ENCODE data around the gene LAMB4. TPM values are rescaled to one million over a fixed set of nuclear protein-coding genes. Genes with fewer than 3 reads are reported as not detected.

The LAMB4 gene
- total RNA-seq, 1 experiment from 2014 or later: 0.13 TPM

DNA sequence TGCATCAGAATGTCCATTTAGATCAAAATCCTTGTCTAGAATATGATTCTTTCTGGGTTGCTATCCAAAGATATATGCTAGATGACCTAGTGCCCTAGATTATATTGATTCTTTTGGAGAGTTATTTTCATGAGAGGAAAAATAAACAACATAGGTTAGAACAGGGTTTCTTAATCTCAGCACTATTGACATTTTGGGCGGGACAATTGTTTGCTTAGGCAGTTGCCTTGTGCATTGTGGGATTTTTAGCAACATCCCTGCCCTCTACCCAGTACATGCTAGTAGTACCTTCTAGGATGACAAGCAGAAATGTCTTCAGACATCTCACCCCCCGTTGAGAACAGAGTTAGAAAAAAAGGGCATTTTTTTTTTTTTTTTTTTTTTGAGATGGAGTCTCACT is 102.0 kb downstream of the LAMB4 start:
- no peak overlapping the region for H3K4me3 ChIP-seq
- H3K9me3 ChIP-seq (replicated peaks): no peaks in the 10 kb centered on the region
- H3K27ac ChIP-seq: no peak overlapping the region
- peaks cover 20% of the 10 kb centered on the region for H3K4me1 ChIP-seq (replicated peaks)
- DNase-seq (ENCODE audit: low read depth in 1 of 2, low spot score in 2 of 2): no peak
- no peaks in the 10 kb centered on the region for H3K27me3 ChIP-seq (replicated peaks)
- H3K36me3 ChIP-seq: no peaks in the 10 kb centered on the region

GRCh38 chr7:108027239-108027638 is 102.9 kb downstream of the LAMB4 start:
- H3K4me1 ChIP-seq (replicated peaks): peaks cover 20% of the 10 kb centered on the region
- no peaks in the 10 kb centered on the region for H3K9me3 ChIP-seq (replicated peaks)
- no peak overlapping the region for H3K27ac ChIP-seq
- no peak overlapping the region for H3K4me3 ChIP-seq
- no peaks in the 10 kb centered on the region for H3K27me3 ChIP-seq (replicated peaks)
- DNase-seq (ENCODE audit: low read depth in 1 of 2, low spot score in 2 of 2): no peak
- no peaks in the 10 kb centered on the region for H3K36me3 ChIP-seq

DNA sequence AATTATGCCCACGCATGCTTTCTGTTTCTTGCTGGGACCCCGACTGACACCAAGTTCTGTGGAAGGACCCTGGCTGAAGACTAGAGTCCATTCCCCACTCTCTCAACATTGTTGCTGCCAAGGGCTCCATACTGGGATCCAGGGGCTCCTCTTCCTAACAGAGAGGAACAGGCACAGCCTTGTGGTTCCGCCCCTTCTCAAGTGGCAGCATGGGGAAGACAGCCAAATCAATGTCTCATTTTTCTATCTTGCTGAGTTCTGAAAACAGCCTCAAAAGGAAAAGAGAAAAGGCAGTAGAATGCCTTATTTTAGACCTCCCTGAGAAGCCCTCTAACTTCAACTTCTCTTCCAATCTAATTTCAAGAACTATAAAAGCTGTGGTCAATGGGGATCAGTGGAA is 103.5 kb downstream of the LAMB4 start:
- Histone ChIP-seq H3K36me3 (no peaks in the 10 kb centered on the region), H3K4me1 (replicated peaks) (peaks cover 20% of the 10 kb centered on the region), H3K27ac (no peak overlapping the region), H3K4me3 (no peak overlapping the region), H3K9me3 (replicated peaks) (no peaks in the 10 kb centered on the region), H3K27me3 (replicated peaks) (no peaks in the 10 kb centered on the region)
- no peak for DNase-seq (ENCODE audit: low read depth in 1 of 2, low spot score in 2 of 2)

GRCh38 chr7:108026116-108026515 is 104.0 kb downstream of the LAMB4 start:
- Histone ChIP-seq H3K9me3 (replicated peaks) (no peaks in the 10 kb centered on the region), H3K36me3 (no peaks in the 10 kb centered on the region), H3K27me3 (replicated peaks) (no peaks in the 10 kb centered on the region), H3K4me3 (no peak overlapping the region), H3K27ac (no peak overlapping the region), H3K4me1 (replicated peaks) (peaks cover 20% of the 10 kb centered on the region)
- DNase-seq (ENCODE audit: low read depth in 1 of 2, low spot score in 2 of 2): no peak

- peaks cover 6% of the 10 kb centered on the region for H3K4me1 ChIP-seq (replicated peaks)
- no peak overlapping the region for H3K27ac ChIP-seq
- H3K36me3 ChIP-seq: no peaks in the 10 kb centered on the region
- no peak overlapping the region for H3K4me3 ChIP-seq
- DNase-seq (ENCODE audit: low read depth in 1 of 2, low spot score in 2 of 2): no peak
- no peaks in the 10 kb centered on the region for H3K27me3 ChIP-seq (replicated peaks)
- no peaks in the 10 kb centered on the region for H3K9me3 ChIP-seq (replicated peaks)
Observed at GRCh38 chr7:108024538-108024937, 105.6 kb downstream of the LAMB4 start.

GRCh38 chr7:108020585-108020984 is 109.6 kb downstream of the LAMB4 start:
- DNase-seq (ENCODE audit: low read depth in 1 of 2, low spot score in 2 of 2): no peak
- no peaks in the 10 kb centered on the region for H3K9me3 ChIP-seq (replicated peaks)

DNA sequence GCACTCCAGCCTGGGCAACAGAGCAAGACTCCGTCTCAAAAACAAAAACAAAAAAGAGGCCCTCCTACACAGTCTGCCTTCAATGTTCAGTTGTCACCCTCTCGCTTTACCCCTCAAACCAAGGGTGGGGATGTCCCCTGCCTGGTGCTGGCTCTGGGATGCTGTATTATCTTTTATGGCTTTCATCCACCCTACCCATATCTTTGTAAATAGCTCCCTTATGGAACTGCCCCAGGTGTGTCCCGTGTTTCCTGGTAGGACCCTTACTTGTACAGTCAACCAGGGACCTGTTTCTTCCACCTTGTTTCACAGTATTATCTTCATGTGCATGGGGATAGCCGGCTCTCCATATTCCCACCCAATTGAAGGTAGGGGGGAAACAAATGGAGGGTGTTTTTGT is 111.5 kb downstream of the LAMB4 start:
- Histone ChIP-seq H3K4me1 (replicated peaks) (peaks cover 34% of the 10 kb centered on the region), H3K4me3 (no peak overlapping the region), H3K36me3 (no peaks in the 10 kb centered on the region), H3K27me3 (replicated peaks) (no peaks in the 10 kb centered on the region), H3K27ac (no peak overlapping the region), H3K9me3 (replicated peaks) (no peaks in the 10 kb centered on the region)
- DNase-seq (ENCODE audit: low read depth in 1 of 2, low spot score in 2 of 2): no peak

More at GRCh38 chr7:108020585-108020984, 109.6 kb downstream of the LAMB4 start:
- peaks cover 17% of the 10 kb centered on the region for H3K4me1 ChIP-seq (replicated peaks)
- H3K27me3 ChIP-seq (replicated peaks): no peaks in the 10 kb centered on the region
- no peaks in the 10 kb centered on the region for H3K36me3 ChIP-seq
- H3K4me3 ChIP-seq: no peak overlapping the region
- no peak overlapping the region for H3K27ac ChIP-seq

DNA sequence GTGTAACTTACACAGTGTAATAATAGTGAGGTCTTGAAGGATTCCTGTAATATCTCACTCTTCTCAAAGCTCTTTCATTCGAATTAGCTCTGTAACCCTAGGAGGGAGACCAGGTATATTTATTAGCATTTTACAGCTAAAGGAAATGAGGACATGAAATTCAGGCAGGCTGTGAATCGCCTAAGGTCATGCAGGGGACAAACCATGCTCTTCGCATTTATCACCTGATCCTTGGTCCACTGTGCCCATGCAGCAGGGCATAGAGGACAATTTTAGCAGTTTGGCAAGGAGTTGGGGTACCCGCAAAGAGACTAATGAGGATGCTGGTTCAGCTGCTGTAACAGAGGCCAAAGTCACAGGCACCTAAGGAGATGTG is 112.4 kb downstream of the LAMB4 start:
- H3K36me3 ChIP-seq: no peaks in the 10 kb centered on the region
- H3K27ac ChIP-seq: no peak overlapping the region
- H3K4me1 ChIP-seq (replicated peaks): peaks cover 39% of the 10 kb centered on the region
- no peak overlapping the region for H3K4me3 ChIP-seq
- H3K9me3 ChIP-seq (replicated peaks): no peaks in the 10 kb centered on the region
- H3K27me3 ChIP-seq (replicated peaks): no peaks in the 10 kb centered on the region
- no peak for DNase-seq (ENCODE audit: low read depth in 1 of 2, low spot score in 2 of 2)

DNA sequence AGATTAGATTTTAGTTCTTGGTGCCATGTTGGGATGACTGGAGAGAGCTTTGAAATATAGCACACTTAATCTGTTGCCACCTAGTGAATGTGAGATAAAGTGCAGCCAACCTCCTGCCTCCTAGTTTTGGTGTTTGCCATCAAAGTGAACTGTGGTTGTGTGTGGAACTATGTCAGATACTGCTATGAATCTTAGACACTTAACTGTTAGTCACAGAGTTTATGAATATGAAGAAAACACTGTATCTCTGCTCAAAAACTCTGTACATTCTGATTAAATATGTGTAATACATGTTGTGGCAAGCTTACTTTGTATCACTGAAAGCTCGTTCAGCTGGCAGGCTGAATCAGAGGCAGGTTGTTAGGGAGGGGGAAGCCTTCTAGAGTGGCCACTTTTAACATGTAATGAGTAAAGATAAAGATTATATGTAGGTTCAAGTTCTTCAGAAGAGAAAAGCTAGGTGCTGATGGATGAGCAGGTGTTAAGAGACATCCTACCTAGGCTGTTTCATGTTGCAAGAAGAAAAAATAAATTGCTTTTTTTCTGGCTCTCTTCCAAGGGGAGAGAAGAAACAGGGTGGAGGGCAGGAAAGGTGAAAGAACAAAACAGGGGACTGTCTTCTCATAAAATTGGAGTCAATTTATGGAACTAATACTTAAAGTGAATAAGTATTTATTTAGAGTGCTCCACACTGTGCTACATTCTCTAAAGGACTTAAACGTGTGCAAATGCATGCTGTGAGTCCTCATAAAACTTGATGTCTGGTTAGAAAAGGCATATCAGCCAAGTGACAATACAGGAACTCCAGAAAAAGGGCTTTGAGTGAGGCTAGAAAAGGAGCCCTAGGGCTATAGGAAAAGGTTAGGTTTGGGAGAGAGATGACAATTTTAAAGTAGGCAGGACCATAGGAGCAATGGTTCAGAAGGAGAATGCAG is 113.1 kb downstream of the LAMB4 start:
- Histone ChIP-seq H3K9me3 (replicated peaks) (no peaks in the 10 kb centered on the region), H3K27ac (no peak overlapping the region), H3K36me3 (no peaks in the 10 kb centered on the region), H3K4me1 (replicated peaks) (peaks cover 41% of the 10 kb centered on the region), H3K27me3 (replicated peaks) (no peaks in the 10 kb centered on the region), H3K4me3 (no peak overlapping the region)
- DNase-seq (ENCODE audit: low read depth in 1 of 2, low spot score in 2 of 2): peak in 1 of 2 experiments; percentile 42

GRCh38 chr7:108015740-108016139 is 114.4 kb downstream of the LAMB4 start:
- Histone ChIP-seq H3K4me1 (replicated peaks) (peaks cover 41% of the 10 kb centered on the region), H3K4me3 (no peak overlapping the region), H3K36me3 (no peaks in the 10 kb centered on the region), H3K9me3 (replicated peaks) (no peaks in the 10 kb centered on the region), H3K27me3 (replicated peaks) (no peaks in the 10 kb centered on the region), H3K27ac (peak overlapping the region; percentile 72)
- DNase-seq (ENCODE audit: low read depth in 1 of 2, low spot score in 2 of 2): peak in 1 of 2 experiments; percentile 58

GRCh38 chr7:108014747-108015682 is 115.1 kb downstream of the LAMB4 start:
- H3K27ac ChIP-seq: peak overlapping the region; percentile 72
- H3K4me1 ChIP-seq (replicated peaks): peaks cover 41% of the 10 kb centered on the region
- no peaks in the 10 kb centered on the region for H3K27me3 ChIP-seq (replicated peaks)
- no peaks in the 10 kb centered on the region for H3K9me3 ChIP-seq (replicated peaks)
- no peaks in the 10 kb centered on the region for H3K36me3 ChIP-seq
- H3K4me3 ChIP-seq: no peak overlapping the region
- peak; percentile 55 to 87 for DNase-seq (ENCODE audit: low read depth in 1 of 2, low spot score in 2 of 2)

DNA sequence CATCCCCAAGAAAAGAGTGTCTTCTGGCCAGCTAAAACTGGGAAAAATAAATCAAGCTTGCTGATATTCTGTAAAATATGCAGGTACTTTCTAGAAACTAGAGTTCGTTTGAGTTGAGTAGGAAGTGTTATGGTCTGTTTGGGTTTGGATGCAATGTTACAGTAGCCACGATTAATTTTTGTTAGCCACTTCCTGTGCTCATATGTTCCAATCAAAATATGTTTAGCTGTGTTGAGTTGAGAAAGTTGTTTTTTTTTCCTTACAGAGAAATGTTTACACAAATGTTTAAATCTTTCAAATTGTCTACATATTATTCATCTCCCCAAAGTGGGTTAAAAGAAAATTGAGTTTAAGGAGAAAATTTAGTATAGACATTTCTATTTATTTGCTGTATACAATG is 115.9 kb downstream of the LAMB4 start:
- Histone ChIP-seq H3K4me3 (no peak overlapping the region), H3K27me3 (replicated peaks) (no peaks in the 10 kb centered on the region), H3K27ac (peak overlapping the region; percentile 72), H3K4me1 (replicated peaks) (peaks cover 41% of the 10 kb centered on the region), H3K9me3 (replicated peaks) (no peaks in the 10 kb centered on the region), H3K36me3 (no peaks in the 10 kb centered on the region)
- peak in 1 of 2 experiments; percentile 30 for DNase-seq (ENCODE audit: low read depth in 1 of 2, low spot score in 2 of 2)

- Histone ChIP-seq H3K36me3 (no peaks in the 10 kb centered on the region), H3K27me3 (replicated peaks) (no peaks in the 10 kb centered on the region), H3K27ac (no peak overlapping the region), H3K9me3 (replicated peaks) (no peaks in the 10 kb centered on the region), H3K4me3 (no peak overlapping the region), H3K4me1 (replicated peaks) (peaks cover 41% of the 10 kb centered on the region)
- no peak for DNase-seq (ENCODE audit: low read depth in 1 of 2, low spot score in 2 of 2)
Observed at GRCh38 chr7:108012499-108013430, 117.4 kb downstream of the LAMB4 start.

All from SJSA1 (cell line).